ENCODE data around the gene DNAJC12.
"Not testable (repeated sequence)": the region's sequence is repeated elsewhere in the genome, so short reads cannot be mapped to it uniquely, and the experiment has no call there.

Gene DNAJC12

GRCh38 chr10:67767244-67767643, 70.7 kb downstream of the DNAJC12 start:
- H3K9me3 ChIP-seq (ENCODE audit: insufficient read depth, low read depth, low read length): no peaks in the 10 kb centered on the region
- no peaks in the 10 kb centered on the region for H3K36me3 ChIP-seq (ENCODE audit: insufficient read depth, low read length)
- peak overlapping the region; percentile 82 for H2AFZ ChIP-seq (ENCODE audit: low read length)
- TF ChIP-seq EZH2phosphoT487 (IDR thresholded peaks at IDR 0.05; ENCODE audit: borderline replicate concordance): no peak
- no peak for TF ChIP-seq CTCF (conservative IDR thresholded peaks at IDR 0.05; ENCODE audit: low read length)
- no peak overlapping the region for H3K9ac ChIP-seq (ENCODE audit: low read depth, low read length, poor library complexity, severe bottlenecking)
- H3F3A ChIP-seq (ENCODE audit: low read depth): peaks cover 4% of the 10 kb centered on the region; the same call in 1 of the 2 replicates
- H3K9me2 ChIP-seq (replicated peaks; ENCODE audit: low read depth, low read length): no peaks in the 10 kb centered on the region
- no peak overlapping the region for H3K4me3 ChIP-seq (ENCODE audit: low read length, poor library complexity, severe bottlenecking)
- H3K4me1 ChIP-seq (ENCODE audit: insufficient read depth, low read length, poor library complexity, severe bottlenecking): peaks cover 15% of the 10 kb centered on the region
- no peaks in the 10 kb centered on the region for H4K20me1 ChIP-seq (ENCODE audit: insufficient read depth, low read length, poor library complexity, severe bottlenecking)
- no peaks in the 10 kb centered on the region for H3K79me2 ChIP-seq (ENCODE audit: insufficient read depth, low read length)
- no peaks in the 10 kb centered on the region for H3K27me3 ChIP-seq (ENCODE audit: insufficient read depth, low read length, poor library complexity, severe bottlenecking)
- H3K4me2 ChIP-seq (ENCODE audit: low read depth, low read length, poor library complexity, severe bottlenecking): peak overlapping the region; percentile 14

- Histone ChIP-seq H2AFZ (ENCODE audit: low read length) (peak overlapping the region; percentile 100), H3K4me2 (ENCODE audit: low read depth, low read length, poor library complexity, severe bottlenecking) (peak overlapping the region; percentile 79), H3K79me2 (ENCODE audit: insufficient read depth, low read length) (no peaks in the 10 kb centered on the region), H3K9ac (ENCODE audit: low read depth, low read length, poor library complexity, severe bottlenecking) (peak overlapping the region; percentile 91), H3K9me3 (ENCODE audit: insufficient read depth, low read depth, low read length) (no peaks in the 10 kb centered on the region), H3F3A (ENCODE audit: low read depth) (peaks cover 4% of the 10 kb centered on the region; the same call in 1 of the 2 replicates), H3K9me2 (replicated peaks; ENCODE audit: low read depth, low read length) (no peaks in the 10 kb centered on the region), H3K4me1 (ENCODE audit: insufficient read depth, low read length, poor library complexity, severe bottlenecking) (peaks cover 7% of the 10 kb centered on the region), H3K4me3 (ENCODE audit: low read length, poor library complexity, severe bottlenecking) (peak overlapping the region; percentile 90), H3K27me3 (ENCODE audit: insufficient read depth, low read length, poor library complexity, severe bottlenecking) (no peaks in the 10 kb centered on the region), H4K20me1 (ENCODE audit: insufficient read depth, low read length, poor library complexity, severe bottlenecking) (no peaks in the 10 kb centered on the region), H3K36me3 (ENCODE audit: insufficient read depth, low read length) (no peaks in the 10 kb centered on the region)
- TF ChIP-seq EZH2phosphoT487 (IDR thresholded peaks at IDR 0.05; ENCODE audit: borderline replicate concordance) (no peak), CTCF (conservative IDR thresholded peaks at IDR 0.05; ENCODE audit: low read length) (no peak)
These were observed 73.8 kb downstream of the DNAJC12 start for GRCh38 chr10:67764012-67764822.

GRCh38 chr10:67763499-67764011, 74.4 kb downstream of the DNAJC12 start:
- peak overlapping the region; percentile 91 for H3K9ac ChIP-seq (ENCODE audit: low read depth, low read length, poor library complexity, severe bottlenecking)
- H3K9me2 ChIP-seq (replicated peaks; ENCODE audit: low read depth, low read length): no peaks in the 10 kb centered on the region
- peak overlapping the region; percentile 99 for H2AFZ ChIP-seq (ENCODE audit: low read length)
- no peaks in the 10 kb centered on the region for H4K20me1 ChIP-seq (ENCODE audit: insufficient read depth, low read length, poor library complexity, severe bottlenecking)
- peak overlapping the region; percentile 90 for H3K4me3 ChIP-seq (ENCODE audit: low read length, poor library complexity, severe bottlenecking)
- H3K4me2 ChIP-seq (ENCODE audit: low read depth, low read length, poor library complexity, severe bottlenecking): peak overlapping the region; percentile 71
- H3F3A ChIP-seq (ENCODE audit: low read depth): peaks cover 4% of the 10 kb centered on the region; the same call in 1 of the 2 replicates
- no peaks in the 10 kb centered on the region for H3K27me3 ChIP-seq (ENCODE audit: insufficient read depth, low read length, poor library complexity, severe bottlenecking)
- H3K4me1 ChIP-seq (ENCODE audit: insufficient read depth, low read length, poor library complexity, severe bottlenecking): peaks cover 7% of the 10 kb centered on the region
- H3K36me3 ChIP-seq (ENCODE audit: insufficient read depth, low read length): no peaks in the 10 kb centered on the region
- TF ChIP-seq CTCF (conservative IDR thresholded peaks at IDR 0.05; ENCODE audit: low read length) (no peak), EZH2phosphoT487 (IDR thresholded peaks at IDR 0.05; ENCODE audit: borderline replicate concordance) (no peak)
- no peaks in the 10 kb centered on the region for H3K9me3 ChIP-seq (ENCODE audit: insufficient read depth, low read depth, low read length)
- H3K79me2 ChIP-seq (ENCODE audit: insufficient read depth, low read length): no peaks in the 10 kb centered on the region

GRCh38 chr10:67762567-67762966, 75.4 kb downstream of the DNAJC12 start:
- not testable (repeated sequence) for H3K36me3 ChIP-seq (ENCODE audit: insufficient read depth, low read length); H3K4me1 ChIP-seq (ENCODE audit: insufficient read depth, low read length, poor library complexity, severe bottlenecking); H3K9ac ChIP-seq (ENCODE audit: low read depth, low read length, poor library complexity, severe bottlenecking); H3K4me3 ChIP-seq (ENCODE audit: low read length, poor library complexity, severe bottlenecking); H2AFZ ChIP-seq (ENCODE audit: low read length); H3K4me2 ChIP-seq (ENCODE audit: low read depth, low read length, poor library complexity, severe bottlenecking); H4K20me1 ChIP-seq (ENCODE audit: insufficient read depth, low read length, poor library complexity, severe bottlenecking); H3K9me3 ChIP-seq (ENCODE audit: insufficient read depth, low read depth, low read length); H3F3A ChIP-seq (ENCODE audit: low read depth); H3K79me2 ChIP-seq (ENCODE audit: insufficient read depth, low read length); H3K9me2 ChIP-seq (replicated peaks; ENCODE audit: low read depth, low read length); H3K27me3 ChIP-seq (ENCODE audit: insufficient read depth, low read length, poor library complexity, severe bottlenecking)

All from Loucy (cell line).